Neutrophil (primary cell): Measurements from ENCODE around the gene STYX.
A peak's percentile ranks its signal among the peaks of the same experiment; 100 is the strongest.
"Not testable (repeated sequence)": the region's sequence is repeated elsewhere in the genome, so short reads cannot be mapped to it uniquely, and the experiment has no call there.

Experiments used
- H3K27ac ChIP-seq: fragments of 200-600 bp; sonication (generic); 2 replicates; pipeline ENCODE4 v1.5.1; 2016; ENCODE audit warnings: mild to moderate bottlenecking, moderate library complexity
- H3K27me3 ChIP-seq: fragments of 200-600 bp; sonication (generic); 2 replicates; pipeline ENCODE4 v1.6.0; 2016; ENCODE audit warnings: mild to moderate bottlenecking
- H3K36me3 ChIP-seq: fragments of 200-600 bp; sonication (generic); 2 replicates; pipeline ENCODE4 v1.5.1; 2017
- H3K4me1 ChIP-seq, 2 experiments: fragments of 200-600 bp in 1 of 2; sonication (generic) in 1 of 2; 1 replicate in 1 of 2; 2 replicates in 1 of 2; pipeline versions ENCODE4 v1.5.1 to v1.6.1; 2013 to 2016; ENCODE audit warnings: low read depth in 1 of 2, low read length in 1 of 2, mild to moderate bottlenecking in 1 of 2, moderate library complexity in 1 of 2; ENCODE audit not compliant: control insufficient read depth in 1 of 2, insufficient read depth in 1 of 2
- H3K4me3 ChIP-seq, 2 experiments: fragments of 200-600 bp in 1 of 2; sonication (generic) in 1 of 2; 1 replicate in 1 of 2; 2 replicates in 1 of 2; pipeline ENCODE4 v1.5.1; 2013 to 2016; ENCODE audit warnings: low read depth in 1 of 2, low read length in 1 of 2, mild to moderate bottlenecking in 1 of 2, moderate library complexity in 1 of 2
- H3K9me3 ChIP-seq: fragments of 200-600 bp; sonication (generic); 2 replicates; pipeline ENCODE4 v1.5.1; 2016
- TF ChIP-seq, protein P1 (sequence below): fragments of 200-600 bp; sonication (generic); IDR thresholded peaks from 2 replicates; pipeline ENCODE4 v1.5.1; 2016; ENCODE audit warnings: antibody characterized with exemption

Gene STYX

DNA sequence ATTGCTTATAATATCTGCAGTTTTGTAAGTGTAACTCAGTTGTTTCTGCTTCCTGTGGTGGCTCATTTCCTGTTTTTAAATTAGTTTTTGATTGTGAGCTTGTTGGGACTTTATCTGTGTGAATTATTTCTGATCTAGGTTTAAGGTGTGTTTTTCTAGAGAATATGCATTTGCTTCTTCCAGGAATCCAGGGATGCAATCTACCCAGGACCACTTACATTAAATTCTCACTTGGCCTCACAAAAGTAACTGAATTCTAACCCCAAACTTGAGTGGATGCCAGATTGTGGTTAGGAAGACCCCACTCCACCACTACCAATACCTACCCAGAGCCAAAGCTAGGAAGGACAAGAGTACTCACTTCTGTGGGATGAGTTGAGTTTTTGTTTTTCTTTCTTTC lies 11.9 kb downstream of the STYX start:
- no peaks in the 10 kb centered on the region for H3K27me3 ChIP-seq
- peaks cover 12% of the 10 kb centered on the region for H3K36me3 ChIP-seq
- no peak overlapping the region for H3K4me3 ChIP-seq
- TF ChIP-seq, protein P1, sequence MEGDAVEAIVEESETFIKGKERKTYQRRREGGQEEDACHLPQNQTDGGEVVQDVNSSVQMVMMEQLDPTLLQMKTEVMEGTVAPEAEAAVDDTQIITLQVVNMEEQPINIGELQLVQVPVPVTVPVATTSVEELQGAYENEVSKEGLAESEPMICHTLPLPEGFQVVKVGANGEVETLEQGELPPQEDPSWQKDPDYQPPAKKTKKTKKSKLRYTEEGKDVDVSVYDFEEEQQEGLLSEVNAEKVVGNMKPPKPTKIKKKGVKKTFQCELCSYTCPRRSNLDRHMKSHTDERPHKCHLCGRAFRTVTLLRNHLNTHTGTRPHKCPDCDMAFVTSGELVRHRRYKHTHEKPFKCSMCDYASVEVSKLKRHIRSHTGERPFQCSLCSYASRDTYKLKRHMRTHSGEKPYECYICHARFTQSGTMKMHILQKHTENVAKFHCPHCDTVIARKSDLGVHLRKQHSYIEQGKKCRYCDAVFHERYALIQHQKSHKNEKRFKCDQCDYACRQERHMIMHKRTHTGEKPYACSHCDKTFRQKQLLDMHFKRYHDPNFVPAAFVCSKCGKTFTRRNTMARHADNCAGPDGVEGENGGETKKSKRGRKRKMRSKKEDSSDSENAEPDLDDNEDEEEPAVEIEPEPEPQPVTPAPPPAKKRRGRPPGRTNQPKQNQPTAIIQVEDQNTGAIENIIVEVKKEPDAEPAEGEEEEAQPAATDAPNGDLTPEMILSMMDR = no peak
- no peaks in the 10 kb centered on the region for H3K9me3 ChIP-seq
- H3K4me1 ChIP-seq = peaks cover 11 to 16% of the 10 kb centered on the region in 2 experiments
- peak overlapping the region; percentile 74 for H3K27ac ChIP-seq

DNA sequence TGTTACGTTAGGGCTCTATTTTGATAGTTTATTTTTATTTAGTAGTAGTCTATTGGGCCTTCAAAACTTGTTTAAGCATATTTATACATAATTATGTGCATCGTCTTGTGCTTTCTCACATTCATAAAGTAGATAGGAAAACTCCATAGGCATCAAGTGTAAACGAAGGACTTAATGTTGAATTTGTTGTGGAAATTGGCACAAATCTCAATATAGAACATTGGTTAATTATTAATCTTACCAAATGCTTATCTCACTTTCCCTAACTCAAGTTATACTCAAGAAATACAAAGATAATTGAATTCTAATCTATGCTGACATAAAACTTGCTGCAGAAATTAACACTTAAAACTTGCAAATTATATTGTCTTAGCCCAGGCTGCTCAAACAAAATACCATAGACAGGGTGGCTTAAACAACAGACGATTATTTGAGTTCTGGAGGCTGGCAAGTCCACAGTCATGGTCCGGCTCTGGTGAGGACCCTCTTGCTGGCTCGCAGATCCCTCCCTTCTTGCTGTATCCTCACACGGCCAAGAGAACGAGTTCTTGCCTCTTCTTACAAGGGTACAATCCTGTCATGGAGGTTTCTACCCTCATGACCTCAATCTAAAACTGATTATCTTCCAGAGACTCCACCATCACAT lies 18.8 kb downstream of the STYX start:
- Histone ChIP-seq H3K9me3 (no peaks in the 10 kb centered on the region), H3K27me3 (no peaks in the 10 kb centered on the region), H3K27ac (no peak overlapping the region), H3K4me3 (no peak overlapping the region), H3K4me1 (no peaks in the 10 kb centered on the region), H3K36me3 (peaks cover 62% of the 10 kb centered on the region)
- TF ChIP-seq, protein P1 = no peak

DNA sequence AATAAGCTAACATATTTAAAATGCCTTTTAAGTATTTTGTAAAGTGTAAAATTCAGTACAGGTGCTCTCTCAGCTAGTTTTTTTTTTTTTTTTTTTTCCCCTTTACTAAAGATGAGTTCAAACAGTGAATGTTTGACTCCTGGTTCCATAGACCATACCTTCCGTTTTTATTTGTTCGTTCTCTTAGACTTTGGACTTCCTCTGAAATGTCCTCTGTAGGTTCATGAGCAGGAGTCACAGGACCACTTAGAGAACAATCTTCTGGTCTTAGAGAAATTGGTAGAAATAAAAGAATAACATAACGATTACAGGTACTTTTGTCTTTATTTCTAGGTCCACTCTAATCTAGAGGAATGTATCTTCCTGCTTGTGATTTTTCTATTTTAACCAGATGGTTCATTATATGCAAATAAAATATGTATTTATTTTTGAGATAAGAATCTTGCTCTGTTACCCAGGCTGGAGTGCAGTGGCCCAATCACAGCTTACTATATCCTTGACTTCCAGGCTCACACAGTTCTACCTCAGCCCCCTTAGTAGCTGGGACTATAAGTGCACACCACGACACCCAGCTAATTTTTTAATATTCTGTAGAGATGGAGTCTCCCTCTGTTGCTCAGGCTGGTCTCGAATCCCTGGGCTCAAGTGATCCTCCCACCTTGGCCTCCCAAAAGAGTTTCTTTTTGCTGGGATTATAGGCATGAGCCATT lies 25.8 kb downstream of the STYX start:
- Histone ChIP-seq H3K27me3 (no peaks in the 10 kb centered on the region), H3K4me1 (no peaks in the 10 kb centered on the region), H3K9me3 (no peaks in the 10 kb centered on the region), H3K4me3 (no peak overlapping the region), H3K36me3 (peaks cover 31% of the 10 kb centered on the region), H3K27ac (no peak overlapping the region)
- TF ChIP-seq, protein P1 = no peak

DNA sequence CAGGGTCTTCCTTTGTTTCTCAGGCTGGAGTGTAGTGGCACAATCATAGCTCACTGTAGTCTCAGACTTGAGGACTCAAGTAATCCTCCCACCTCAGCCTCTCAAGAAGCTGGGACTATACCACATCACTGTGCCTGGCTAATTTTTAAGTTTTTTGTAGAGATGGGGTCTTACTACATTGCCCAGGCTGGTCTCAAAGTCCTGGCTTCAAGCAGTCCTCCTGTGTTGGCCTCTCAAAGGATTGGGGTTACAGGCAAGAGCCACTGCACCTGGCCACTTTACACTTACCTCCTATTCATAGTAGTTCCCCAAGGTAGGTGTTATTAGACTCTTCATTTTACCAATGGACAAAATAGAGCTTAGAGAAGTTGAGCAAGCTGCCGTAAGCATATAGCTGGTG lies 29.2 kb downstream of the STYX start:
- no peaks in the 10 kb centered on the region for H3K27me3 ChIP-seq
- no peak overlapping the region for H3K4me3 ChIP-seq
- H3K36me3 ChIP-seq = peaks cover 31% of the 10 kb centered on the region
- TF ChIP-seq, protein P1 = no peak
- no peaks in the 10 kb centered on the region for H3K9me3 ChIP-seq
- H3K27ac ChIP-seq = no peak overlapping the region
- H3K4me1 ChIP-seq = no peaks in the 10 kb centered on the region

DNA sequence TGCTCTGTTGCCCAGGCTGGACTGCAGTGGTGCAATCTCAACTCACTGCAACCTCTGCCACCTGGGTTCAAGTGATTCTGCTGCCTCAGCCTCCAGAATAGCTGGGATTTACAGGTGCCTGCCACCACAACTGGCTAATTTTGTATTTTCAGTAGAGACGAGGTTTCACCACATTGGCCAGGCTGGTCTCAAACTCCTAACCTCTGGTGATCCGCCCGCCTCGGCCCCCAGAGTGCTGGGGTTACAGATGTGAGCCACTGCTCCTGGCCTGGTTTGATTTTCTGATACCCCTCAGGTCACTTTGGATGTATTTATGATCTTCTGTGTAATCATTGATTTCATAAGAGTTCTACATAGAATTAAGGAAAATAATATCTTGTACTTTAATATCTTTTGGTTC lies 33.0 kb downstream of the STYX start:
- not testable (repeated sequence) for H3K27ac ChIP-seq, H3K9me3 ChIP-seq, H3K4me1 ChIP-seq, H3K4me3 ChIP-seq, H3K27me3 ChIP-seq
- peaks cover 61% of the 10 kb centered on the region for H3K36me3 ChIP-seq

DNA sequence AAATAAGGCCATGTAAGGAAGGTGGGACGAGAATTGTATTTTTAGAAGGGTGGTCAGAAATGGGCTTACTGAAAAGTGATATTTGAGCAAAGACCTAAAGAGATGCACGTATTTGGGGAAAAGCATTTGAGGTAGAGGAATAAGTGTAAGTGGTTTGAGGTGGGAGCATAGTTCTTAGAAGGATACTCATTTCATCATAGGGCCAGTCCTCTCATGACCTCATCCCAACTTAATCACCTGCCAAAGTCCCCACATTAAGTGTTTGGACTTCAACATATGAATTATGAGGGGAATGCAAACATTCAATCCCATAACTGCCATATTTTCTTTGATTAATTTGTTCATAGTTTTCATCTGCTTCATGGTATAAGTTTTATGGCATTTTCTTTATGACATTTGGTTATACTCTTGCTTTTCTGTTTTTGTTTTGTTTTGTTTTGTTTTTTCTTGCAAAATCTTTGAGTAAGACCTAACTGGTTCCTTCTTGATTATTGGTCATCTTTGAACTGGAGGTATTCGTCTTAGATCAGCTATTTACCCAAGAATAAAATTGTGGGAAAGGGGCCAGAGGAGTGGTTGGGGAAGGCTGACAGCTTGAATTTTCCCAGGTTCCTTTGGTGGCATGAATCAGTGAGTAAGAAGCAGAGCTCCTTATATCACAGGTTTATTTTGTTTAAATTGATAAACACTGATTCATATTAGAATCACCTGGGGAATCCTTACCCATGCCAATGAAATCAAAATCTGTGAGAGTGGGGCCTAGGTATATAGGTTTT lies 37.3 kb downstream of the STYX start:
- H3K4me1 ChIP-seq = no peaks in the 10 kb centered on the region
- H3K4me3 ChIP-seq = no peak overlapping the region
- H3K9me3 ChIP-seq = no peaks in the 10 kb centered on the region
- TF ChIP-seq, protein P1 = no peak
- peaks cover 66% of the 10 kb centered on the region for H3K36me3 ChIP-seq
- no peak overlapping the region for H3K27ac ChIP-seq
- H3K27me3 ChIP-seq = no peaks in the 10 kb centered on the region
